ENCODE data around the gene GPT2.
"Not testable (repeated sequence)": the region's sequence is repeated elsewhere in the genome, so short reads cannot be mapped to it uniquely, and the experiment has no call there.

Gene GPT2

DNA sequence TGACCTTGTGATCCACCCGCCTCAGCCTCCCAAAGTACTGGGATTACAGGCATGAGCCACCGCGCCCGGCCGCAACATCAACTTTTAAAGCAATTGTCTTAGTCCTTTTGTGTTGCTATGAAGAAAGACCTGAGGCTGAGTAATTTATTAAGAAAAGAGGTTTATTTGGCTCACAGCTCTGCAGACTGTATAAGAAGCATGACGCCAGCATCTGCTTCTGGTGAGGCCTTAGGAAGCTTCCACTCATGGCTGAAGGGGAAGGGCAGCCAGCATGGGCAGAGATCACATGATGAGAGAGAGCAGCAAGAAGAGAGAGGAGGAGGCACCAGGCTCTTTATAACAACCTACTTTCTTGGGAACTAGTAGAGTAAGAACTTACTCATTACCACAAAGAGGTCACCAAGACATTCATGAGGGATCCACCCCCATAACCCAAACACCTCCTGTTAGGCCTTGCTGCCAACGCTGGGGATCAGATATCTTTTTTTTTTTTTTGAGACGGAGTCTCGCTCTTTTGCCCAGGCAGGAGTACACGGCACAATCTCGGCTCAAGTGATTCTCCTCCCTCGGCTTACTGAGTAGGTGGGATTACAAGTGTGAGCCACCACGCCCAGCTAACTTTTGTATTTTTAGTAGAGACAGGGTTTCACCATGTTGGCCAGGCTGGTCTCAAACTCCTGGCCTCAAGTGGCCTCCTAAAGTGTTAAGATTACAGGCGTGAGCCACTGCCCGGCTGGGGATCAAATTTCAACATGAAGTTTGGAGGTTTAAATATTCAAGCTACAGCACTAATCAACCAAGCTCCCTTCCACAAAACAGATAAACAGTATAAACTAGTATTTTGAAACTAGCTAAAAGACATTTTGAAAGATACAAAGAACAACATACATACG, 21.4 kb upstream of the GPT2 start:
- DNase-seq (ENCODE audit: low read depth, low spot score): no peak

DNA sequence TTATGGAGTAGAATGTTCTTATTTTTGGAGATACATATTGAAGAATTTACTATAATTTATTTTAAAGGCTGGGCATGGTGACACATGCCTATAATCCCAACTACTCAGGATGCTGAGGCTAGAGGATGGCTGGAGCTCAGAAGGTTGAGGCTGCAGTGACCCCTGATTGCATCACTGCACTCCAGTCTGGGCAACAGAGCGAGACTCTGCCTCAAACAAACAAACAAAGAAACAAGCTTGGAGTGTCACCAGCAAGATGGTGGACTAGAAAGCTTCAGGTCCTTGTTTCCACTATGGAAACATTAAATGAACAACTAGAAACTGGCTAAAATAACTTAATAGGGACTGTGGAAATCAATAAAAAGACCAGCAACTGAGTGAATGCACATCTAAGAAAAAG, 17.9 kb upstream of the GPT2 start:
- no peak for DNase-seq (ENCODE audit: low read depth, low spot score)

DNA sequence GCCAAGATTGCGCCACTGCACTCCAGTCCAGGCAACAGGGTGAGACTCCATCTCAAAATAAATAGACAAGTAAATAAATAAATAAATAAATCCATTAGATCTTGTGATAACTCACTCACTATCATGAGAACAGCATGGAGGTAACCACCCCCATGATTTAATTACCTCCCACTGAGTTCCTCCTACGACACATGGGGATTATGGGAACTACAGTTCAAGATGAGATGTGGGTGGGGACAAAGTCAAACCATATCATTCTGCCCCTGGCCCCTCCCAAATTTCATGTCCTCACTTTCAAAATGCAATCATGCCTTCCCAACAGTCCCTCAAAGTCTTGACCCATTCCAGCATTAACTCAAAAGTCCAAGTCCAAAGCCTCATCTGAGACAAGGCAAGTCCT, 16.7 kb upstream of the GPT2 start:
- not testable (repeated sequence) for DNase-seq (ENCODE audit: low read depth, low spot score)

DNA sequence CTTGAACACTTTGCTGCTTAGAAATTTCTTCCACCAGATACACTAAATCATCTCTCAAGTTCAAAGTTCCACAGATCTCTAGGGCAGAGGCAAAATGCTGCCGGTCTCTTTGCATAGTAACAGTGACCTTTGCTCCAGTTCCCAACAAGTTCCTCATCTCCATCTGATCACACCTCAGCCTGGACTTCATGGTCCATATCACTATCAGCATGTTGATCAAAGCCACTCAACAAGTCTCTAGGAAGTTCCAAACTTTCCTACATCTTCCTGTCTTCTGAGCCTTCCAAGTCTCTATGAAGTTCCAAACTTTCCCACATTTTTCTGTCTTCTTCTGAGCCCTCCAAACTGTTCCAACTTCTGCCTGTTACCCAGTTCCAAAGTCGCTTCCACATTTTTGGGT, 15.3 kb upstream of the GPT2 start:
- not testable (repeated sequence) for DNase-seq (ENCODE audit: low read depth, low spot score)

DNA sequence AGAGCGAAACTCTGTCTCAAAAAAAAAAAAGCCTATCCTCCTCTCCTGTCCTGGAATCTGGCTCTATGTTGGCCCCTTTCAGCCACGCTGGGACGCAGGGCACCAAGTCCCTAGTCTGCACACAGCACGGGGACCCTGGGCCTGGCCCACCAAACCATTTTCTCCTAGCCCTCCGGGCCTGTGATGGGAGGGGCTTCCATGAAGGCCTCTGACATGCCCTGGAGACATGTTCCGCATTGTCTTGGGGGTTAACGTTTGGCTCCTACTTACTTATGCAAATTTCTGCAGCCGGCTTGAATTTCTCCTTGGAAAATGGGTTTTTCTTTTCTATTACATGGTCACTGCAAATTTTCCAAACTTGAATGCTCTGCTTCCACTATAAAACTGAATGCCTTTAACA, 12.6 kb upstream of the GPT2 start:
- DNase-seq (ENCODE audit: low read depth, low spot score): no peak

DNA sequence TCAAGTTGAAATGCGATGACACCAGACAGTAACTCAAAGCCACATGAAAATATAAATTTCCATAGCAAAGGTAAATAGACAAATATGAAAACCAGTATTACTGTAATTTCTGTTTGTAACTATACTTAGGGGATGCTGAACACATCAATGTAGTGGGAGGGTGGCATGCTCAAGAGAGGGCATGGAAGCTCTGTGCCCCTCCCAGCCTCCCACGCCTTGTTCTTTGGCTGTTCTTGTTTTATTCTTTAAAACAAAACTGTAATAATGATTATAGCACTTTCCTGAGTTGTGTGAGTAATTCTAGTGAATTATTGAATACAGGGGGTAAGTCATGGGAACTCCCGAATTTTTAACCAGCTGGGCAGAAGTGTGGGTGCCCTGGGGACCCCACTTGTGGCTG, 11.0 kb upstream of the GPT2 start:
- DNase-seq (ENCODE audit: low read depth, low spot score): no peak

DNA sequence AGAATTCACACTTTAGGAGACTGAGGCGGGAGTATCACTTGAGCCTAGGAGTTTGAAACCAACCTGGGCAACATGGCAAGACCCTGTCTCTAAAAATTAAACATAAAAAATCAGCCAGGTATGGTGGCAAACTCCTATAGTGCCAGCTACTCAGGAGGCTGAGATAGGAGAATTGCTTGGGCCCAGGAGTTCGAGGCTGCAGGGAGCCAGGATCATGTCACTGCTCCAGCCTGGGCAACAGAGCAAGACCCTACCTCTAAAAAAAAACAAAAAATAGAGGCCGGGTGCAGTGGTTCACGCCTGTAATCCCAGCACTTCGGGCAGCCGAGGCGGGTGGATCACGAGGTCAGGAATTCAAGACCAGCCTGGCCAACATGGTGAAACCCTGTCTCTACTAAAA, 8.9 kb upstream of the GPT2 start:
- DNase-seq (ENCODE audit: low read depth, low spot score): no peak

DNA sequence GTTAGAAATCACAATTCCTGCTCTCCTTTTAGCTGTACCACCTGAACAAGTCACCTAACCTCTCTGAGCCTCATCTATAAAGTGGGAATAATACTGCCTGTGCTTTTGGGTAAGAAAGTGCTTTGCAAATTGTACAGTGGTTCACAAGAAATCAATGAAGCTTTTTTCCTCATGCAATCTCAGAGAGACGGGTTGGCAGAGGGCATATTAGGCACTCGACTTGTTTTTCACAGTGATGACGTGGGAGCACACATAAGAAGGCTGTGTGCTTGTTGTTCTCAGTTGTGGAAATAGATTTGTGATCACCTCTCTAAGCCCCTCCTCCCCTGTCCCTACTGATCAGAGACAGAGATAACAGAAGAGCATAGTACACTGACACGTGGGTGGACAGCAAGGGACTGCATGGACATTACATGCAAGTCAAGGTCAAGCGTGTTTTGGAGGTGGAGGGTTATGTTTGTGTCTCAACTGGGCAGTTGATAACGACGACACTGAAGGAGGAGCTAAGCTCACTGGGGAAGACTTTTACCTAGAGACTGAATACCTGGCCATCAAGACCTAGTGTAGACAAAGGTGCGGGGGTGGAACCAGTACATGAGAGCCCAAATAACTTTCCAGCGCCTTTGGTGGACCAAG, 1.7 kb upstream of the GPT2 start:
- DNase-seq (ENCODE audit: low read depth, low spot score): no peak

DNA sequence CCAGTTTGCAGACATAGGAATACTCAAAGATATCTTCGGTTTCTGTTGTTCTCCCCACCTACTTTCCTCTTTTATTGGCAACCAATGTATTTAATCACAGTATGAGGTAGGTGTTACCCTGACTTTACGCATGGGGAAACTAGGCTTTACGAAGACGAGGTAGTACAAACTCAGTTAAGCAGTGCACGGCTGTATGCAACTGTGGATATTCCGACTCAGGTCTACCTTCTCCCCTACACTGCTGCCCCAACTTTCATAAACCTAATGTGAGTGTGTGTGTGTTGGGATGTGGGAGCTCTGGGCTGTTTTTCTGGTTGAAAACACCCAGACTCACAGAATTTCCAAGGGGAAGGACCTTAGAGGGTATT, 1.2 kb upstream of the GPT2 start:
- DNase-seq (ENCODE audit: low read depth, low spot score): no peak

DNA sequence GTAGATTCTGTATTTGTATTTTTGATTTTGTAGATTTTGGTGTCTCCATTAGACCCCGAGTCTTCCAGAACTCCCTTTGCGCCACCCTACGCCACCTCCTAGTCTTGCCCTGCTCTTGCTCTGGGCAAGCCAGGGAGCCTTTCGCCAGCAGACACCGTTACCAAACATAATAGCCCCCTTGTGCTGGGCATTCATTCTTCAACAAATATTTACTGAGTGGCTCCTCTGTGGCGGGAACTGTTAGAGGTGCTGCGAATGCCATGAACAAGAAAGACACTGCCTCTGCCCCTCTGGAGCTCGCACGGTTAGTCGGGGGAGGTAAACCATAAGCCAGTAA, 841 bp upstream of the GPT2 start:
- DNase-seq (ENCODE audit: low read depth, low spot score): no peak

DNA sequence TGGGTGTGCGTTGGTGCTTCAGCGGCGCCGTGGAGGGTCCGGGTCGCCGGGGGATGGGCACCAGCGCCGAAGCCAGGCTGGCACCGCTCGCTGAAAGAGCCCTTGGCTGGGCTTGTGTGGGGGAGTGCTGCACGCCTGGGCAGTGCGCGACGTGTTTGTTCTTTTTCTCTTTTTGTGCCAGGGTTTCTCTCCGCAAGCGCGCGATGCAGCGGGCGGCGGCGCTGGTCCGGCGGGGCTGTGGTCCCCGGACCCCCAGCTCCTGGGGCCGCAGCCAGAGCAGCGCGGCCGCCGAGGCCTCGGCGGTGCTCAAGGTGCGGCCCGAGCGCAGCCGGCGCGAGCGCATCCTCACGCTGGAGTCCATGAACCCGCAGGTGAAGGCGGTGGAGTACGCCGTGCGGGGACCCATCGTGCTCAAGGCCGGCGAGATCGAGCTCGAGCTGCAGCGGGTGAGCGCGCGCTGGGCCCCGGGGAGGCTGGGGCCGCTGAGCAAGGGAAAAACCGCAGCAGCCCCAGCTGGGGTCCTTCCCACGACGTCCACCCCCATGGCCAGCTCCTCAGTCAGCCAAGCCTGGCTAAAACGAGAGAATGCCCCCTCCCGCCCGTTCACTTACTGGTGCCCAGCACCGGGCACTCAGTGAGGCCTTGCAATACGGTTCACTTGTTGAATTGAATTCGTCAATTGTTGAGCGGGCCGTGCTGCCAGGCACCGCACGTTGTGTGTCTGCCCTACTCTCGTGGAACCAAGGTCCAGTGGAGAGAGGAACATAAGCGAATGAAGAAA, 541 bp downstream of the GPT2 start:
- no peak for DNase-seq (ENCODE audit: low read depth, low spot score)

DNA sequence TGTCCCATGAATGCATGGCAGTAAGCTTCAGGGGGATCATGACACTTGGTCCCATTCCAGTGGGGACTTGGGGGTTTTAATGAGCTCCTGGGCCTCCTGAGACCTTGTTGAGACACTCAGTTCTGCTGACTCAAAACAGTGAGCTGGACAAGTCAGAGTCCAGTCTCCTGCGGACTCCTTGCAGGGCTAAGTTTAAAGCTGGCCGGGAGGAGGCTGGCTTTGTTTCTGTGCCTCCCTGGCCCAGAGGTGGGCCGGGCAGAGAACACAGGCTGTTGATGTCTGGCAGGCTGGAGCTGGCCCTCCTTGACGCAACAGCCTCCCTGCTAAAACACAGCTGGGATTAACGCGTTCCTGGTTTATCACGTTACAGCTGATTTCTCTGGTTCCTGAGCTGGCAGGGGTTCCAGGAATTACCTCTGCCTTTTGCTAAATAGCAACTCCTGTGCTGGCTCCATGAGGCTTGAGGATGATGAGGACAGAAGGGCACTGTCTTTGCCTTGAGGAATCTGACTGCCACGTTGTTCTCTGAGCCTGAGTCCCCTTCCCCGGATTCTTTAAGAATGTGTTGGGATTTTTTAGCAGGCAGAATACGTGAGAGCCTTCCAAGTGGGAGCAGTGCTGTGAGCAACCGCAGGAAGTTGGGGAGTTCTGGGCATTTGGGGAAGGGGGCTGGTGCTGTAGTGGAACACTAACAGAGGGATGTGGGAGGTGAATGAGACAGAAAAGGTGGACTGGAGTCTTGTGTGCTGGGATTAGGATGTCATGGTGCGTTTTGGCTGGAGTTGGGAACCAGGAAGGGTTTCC, 2.0 kb downstream of the GPT2 start:
- no peak for DNase-seq (ENCODE audit: low read depth, low spot score)

DNA sequence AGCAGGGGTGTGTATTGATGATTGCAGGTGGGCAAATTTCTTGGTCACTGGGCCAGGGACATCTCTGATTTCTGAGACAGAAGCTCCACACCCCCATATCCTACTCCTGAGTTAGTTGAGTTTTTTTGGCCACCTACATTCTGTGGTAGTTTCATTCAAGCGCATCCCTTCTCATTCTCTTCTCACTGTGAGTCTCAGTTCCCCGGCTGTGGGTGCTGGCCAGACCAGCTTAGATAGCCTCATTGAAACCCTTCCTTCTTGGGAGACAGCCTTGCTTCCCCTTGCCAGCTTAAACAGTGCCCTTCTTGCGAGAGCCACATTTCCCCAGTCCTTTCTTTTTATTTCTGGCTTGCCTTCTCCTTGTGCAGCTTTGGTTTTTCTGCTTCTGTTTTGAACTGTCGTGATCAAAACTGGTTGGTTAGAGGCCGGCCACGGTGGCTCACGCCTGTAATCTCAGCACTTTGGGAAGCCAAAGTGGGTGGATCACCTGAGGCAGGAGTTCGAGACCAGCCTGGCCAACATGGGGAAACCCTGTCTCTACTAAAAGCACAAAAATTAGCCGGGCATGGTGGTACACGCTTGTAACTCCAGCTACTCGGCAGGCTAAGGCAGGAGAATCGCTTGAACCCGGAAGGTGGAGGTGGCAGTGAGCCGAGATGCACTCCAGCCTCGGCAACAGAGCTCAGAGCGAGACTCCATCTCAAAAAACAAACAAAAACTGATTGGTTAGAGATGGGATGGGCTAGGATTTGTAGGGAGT, 2.8 kb downstream of the GPT2 start:
- DNase-seq (ENCODE audit: low read depth, low spot score): no peak

DNA sequence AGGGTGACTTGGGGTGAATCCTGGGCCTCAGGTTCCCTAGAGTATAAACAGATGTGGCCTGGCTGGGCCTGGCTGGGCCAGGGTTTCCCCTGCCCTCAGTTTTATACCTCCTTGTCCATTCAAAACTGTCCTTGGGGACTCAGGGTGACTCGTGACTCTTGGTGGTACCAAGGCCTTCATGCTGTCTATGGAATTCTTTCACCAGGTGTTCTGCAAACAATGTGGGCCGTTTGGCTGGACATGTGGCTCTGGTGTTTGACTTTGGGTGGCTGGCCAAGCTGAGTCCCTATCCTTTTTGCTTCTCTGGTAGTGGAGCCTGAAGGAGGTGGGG, 3.3 kb downstream of the GPT2 start:
- no peak for DNase-seq (ENCODE audit: low read depth, low spot score)

DNA sequence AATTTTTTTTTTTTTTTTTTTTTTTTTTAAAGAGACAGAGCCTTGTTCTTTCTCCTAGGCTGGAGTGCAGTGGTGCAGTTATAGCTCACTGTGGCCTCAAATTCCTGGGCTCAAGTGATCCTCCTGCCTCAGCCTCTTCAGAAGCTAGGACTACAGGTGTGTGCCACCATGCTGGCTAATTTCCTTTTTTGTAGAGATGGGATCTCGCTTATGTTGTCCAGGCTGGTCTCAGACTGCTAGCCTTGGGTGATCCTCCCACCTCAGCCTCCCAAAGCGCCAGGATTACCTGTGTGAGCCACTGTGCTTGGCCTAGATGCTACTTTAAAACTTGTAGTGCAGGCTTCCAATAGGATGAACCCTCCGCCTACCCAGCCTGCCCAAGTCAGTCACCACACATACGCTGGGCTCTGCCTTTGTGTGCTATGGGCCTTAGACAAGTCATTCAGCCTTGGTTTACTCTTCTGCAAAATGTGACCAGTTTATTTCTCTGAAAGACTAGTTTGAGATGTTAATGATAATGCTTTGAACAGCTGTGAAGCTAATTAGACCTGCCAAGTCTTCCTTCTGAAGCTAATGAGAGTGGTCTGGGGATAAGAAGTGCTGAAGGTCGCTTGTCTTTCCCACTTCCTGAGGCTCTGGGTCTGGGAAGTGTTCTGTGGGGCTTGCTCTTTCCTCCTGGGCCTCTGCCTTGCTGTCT, 5.2 kb downstream of the GPT2 start:
- no peak for DNase-seq (ENCODE audit: low read depth, low spot score)

DNA sequence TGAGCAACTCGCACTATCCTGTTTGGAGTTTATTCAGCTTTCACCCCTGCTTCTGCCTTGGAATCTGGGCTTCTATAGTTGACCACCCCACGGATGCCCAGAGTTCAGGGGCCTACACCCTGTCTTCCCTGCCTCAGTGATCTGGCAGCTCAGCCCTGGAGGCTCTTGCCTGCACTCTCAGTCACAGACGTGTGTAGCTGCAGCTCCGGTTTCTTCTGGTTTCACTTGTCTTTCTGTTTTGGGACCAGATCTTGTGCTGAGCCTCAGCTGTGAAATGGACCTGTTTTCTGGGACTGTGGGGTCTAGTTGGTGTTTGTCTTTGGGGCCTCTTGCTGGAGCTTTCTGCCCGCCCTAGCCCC, 5.8 kb downstream of the GPT2 start:
- no peak for DNase-seq (ENCODE audit: low read depth, low spot score)

DNA sequence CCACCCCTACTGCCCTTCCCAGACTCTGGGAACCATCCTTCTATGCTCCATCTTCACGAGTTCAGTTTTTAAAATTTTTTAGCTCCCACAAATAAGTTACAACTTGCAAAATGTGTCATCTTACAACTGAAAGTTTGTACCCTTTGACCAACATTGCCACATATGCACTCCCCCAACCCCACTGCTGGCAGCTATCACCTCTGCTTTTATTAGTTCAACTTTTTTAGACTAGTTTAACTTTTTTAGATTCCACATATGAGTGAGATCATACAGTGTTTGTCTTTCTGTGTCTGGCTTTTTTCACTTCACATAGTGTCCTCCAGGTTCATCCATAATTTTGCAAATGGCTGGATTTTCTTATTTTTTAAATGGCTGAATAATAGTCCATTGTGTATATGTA, 7.7 kb downstream of the GPT2 start:
- no peak for DNase-seq (ENCODE audit: low read depth, low spot score)

DNA sequence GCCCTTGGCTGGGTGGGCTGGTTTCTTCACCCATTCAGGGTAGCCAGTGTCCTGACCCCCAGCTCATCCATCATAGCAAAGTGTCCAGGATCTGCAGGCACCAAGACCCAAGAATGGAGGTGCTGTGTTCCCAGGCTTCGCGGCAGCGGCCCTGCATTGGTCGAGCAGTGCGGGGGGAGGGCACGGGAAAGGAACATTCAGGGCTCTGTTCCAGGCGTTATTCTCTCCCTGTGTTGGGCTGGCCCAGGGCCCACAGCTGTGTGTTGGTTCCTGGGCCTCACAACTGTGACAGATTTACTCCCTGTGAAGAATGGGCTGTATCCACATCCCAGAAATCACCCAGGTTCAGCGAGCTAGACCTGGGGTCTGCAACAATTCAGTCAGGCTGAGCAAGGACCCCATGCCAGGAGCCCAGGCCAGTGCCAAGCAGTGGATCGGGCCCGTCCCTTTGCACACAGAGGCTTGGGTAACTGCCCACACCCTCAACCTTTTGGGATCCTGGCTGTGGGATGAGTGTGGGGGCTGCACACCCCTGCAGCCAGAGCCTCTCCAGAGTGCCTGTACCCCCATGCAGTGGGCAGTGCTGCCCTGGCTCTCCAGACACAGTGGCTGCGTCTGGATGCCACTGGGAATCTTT, 10.0 kb downstream of the GPT2 start:
- no peak for DNase-seq (ENCODE audit: low read depth, low spot score)

DNA sequence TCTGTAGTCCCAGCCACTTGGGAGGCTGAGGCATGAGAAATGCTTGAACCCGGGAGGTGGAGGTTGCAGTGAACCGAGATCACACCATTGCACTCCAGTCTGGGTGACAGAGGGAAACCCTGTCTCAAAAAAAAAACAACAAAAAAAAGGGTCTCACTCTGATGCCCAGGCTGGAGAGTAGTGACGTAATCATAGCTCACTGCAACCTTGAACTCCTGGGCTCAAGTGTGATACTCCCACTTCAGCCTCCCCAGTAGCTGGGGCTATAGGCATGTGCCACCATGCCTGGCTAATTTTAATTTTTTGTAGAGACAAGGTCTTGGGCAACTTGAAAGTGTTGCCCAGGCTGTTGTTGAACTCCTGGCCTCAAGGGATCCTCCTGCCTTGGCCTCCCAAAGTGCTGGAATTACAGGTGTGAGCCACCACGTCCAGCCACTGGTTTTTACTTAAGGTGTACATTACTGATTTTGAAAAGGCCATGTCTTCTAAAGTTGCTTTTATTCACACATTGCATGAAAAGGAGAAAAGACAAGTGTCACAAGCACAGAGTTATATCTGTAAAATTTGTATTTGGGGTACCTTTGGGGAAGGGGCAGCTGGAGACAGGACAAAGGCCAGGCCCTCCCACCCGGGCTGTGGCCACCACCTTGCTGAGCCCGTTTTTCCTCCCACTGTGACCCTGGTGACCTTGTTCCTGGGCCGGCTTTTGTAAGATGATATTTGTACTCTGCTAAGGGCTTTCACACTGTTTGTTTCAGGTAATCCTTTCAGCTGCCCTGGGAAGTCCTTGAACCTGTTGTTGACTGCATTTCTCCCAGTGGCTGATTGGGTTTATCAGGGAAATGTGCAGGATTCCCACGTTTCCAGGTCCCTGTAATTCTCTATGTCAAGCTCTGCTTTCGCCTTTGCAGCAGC, 11.5 kb downstream of the GPT2 start:
- DNase-seq (ENCODE audit: low read depth, low spot score): no peak
